PC-9 (cell line): Measurements from ENCODE around the gene MTIF3. TPM values are rescaled to one million over a fixed set of nuclear protein-coding genes. Genes with fewer than 3 reads are reported as not detected.

Source experiments
- BruUV-seq: library from RNA; stranded (reverse); fragments of 400-500 nt; replicated peaks from 2 replicates; lab custom pipeline; 2021; lab: Mats Ljungman, UMichigan
- CTCF ChIA-PET: fragments of 300-600 bp; sonication (Branson Sonifier 250); formaldehyde crosslinking; loops from one replicate; lab custom pipeline; 2022; ENCODE audit warnings: antibody characterized with exemption; lab: Charles Lee
- POLR2A ChIA-PET: fragments of 300-600 bp; sonication (Branson Sonifier 250); formaldehyde crosslinking; loops from one replicate; lab custom pipeline; 2022; ENCODE audit warnings: antibody characterized with exemption; ENCODE audit not compliant: unreplicated experiment; lab: Charles Lee
- DNase-seq, 2 experiments: peaks; one replicate each; pipeline versions ENCODE4 v3.0.0 to v3.0.0-alpha.2; 2015 to 2022; ENCODE audit warnings: mixed read lengths in 1 of 2
- H2AFZ ChIP-seq: fragments of 200-600 bp; sonication (generic); 2 replicates; pipeline ENCODE4 v1.8.1; 2017; ENCODE audit warnings: antibody characterized with exemption
- H3F3A ChIP-seq: fragments of 200-600 bp; sonication (generic); 2 replicates; pipeline ENCODE4 v1.8.1; 2017; ENCODE audit warnings: antibody characterized with exemption, mild to moderate bottlenecking, low read depth; ENCODE audit not compliant: insufficient read depth
- H3K27ac ChIP-seq: fragments of 200-600 bp; sonication (generic); 2 replicates; pipeline ENCODE4 v1.6.1; 2016; ENCODE audit warnings: mixed run types
- H3K27me3 ChIP-seq: fragments of 200-600 bp; sonication (generic); 2 replicates; pipeline ENCODE4 v1.6.1; 2016; ENCODE audit warnings: low read depth, mixed run types; ENCODE audit not compliant: insufficient read depth
- H3K36me3 ChIP-seq: fragments of 200-600 bp; sonication (generic); 2 replicates; pipeline ENCODE4 v1.6.1; 2016; ENCODE audit warnings: low read depth, mixed run types
- H3K4me1 ChIP-seq: fragments of 200-600 bp; sonication (generic); replicated peaks from 2 replicates; pipeline ENCODE4 v1.6.1; 2016; ENCODE audit warnings: mixed run types; ENCODE audit not compliant: insufficient read depth
- H3K4me2 ChIP-seq: fragments of 200-600 bp; sonication (generic); 2 replicates; pipeline ENCODE4 v1.6.1; 2017; ENCODE audit warnings: mixed run types
- H3K4me3 ChIP-seq: fragments of 200-600 bp; sonication (generic); 2 replicates; pipeline ENCODE4 v1.6.1; 2016; ENCODE audit warnings: mixed run types
- H3K79me2 ChIP-seq: fragments of 200-600 bp; sonication (generic); 2 replicates; pipeline ENCODE4 v1.6.1; 2017; ENCODE audit warnings: low read depth, mixed run types
- H3K9me2 ChIP-seq: fragments of 200-600 bp; sonication (generic); 2 replicates; pipeline ENCODE4 v1.8.1; 2017; ENCODE audit warnings: mild to moderate bottlenecking; ENCODE audit not compliant: insufficient read depth
- H3K9me3 ChIP-seq: fragments of 200-600 bp; sonication (generic); 2 replicates; pipeline ENCODE4 v1.8.1; 2016; ENCODE audit warnings: low read depth; ENCODE audit not compliant: insufficient read depth
- H4K20me1 ChIP-seq: fragments of 200-600 bp; sonication (generic); 2 replicates; pipeline ENCODE4 v1.8.1; 2017; ENCODE audit not compliant: insufficient read depth
- CTCF ChIP-seq: fragments of 200-600 bp; sonication (generic); conservative IDR thresholded peaks from 2 replicates; pipeline ENCODE4 v1.6.1; 2017; ENCODE audit warnings: mixed run types, antibody characterized with exemption, mild to moderate bottlenecking, moderate library complexity
- EZH2 ChIP-seq: fragments of 200-600 bp; sonication (generic); IDR thresholded peaks from 2 replicates; pipeline ENCODE4 v1.8.0; 2017; ENCODE audit warnings: antibody characterized with exemption, low read depth
- intact Hi-C: fragments of 100-400 bp; cut with micrococcal nuclease; formaldehyde crosslinking; loops from one replicate; pipeline ENCODE4 v1.10.0; 2022; ENCODE audit not compliant: unreplicated experiment
- total RNA-seq: library from RNA; stranded (reverse); gene quantifications from 2 replicates; pipeline ENCODE4 v1.2.3, GENCODE V29; 2021

The MTIF3 gene
- total RNA-seq, 1 experiment from 2014 or later, result 28.3 TPM

GRCh38 chr13:27472441-27472840, 22.1 kb upstream of the MTIF3 start:
- Histone ChIP-seq H3K4me3 (no peak overlapping the region), H2AFZ (no peak overlapping the region), H3K27ac (0 out of 2 replicates have a peak overlapping the region, but pooled peaks have one; percentile 11)

GRCh38 chr13:27470075-27470820, 19.9 kb upstream of the MTIF3 start:
- no peak overlapping the region for H3K27ac ChIP-seq
- BruUV-seq, result no TSS peak
- TF ChIP-seq EZH2 (no peak), CTCF (no peak)
- H3K9me2 ChIP-seq, result no peaks in the 10 kb centered on the region
- CTCF ChIA-PET, result no interaction called here
- POLR2A ChIA-PET, result no interaction called here
- intact Hi-C loops, result no loop called here
- no peaks in the 10 kb centered on the region for H4K20me1 ChIP-seq
- H3K27me3 ChIP-seq, result no peaks in the 10 kb centered on the region
- H3K4me2 ChIP-seq, result no peak overlapping the region
- no peak overlapping the region for H3K4me3 ChIP-seq
- DNase-seq, result no peak
- no peak overlapping the region for H2AFZ ChIP-seq
- no peaks in the 10 kb centered on the region for H3K9me3 ChIP-seq
- H3K4me1 ChIP-seq, result 0 out of 2 replicates have a peak, but pooled peaks cover 4% of the 10 kb centered on the region
- H3K36me3 ChIP-seq, result no peaks in the 10 kb centered on the region
- H3F3A ChIP-seq, result no peaks in the 10 kb centered on the region
- H3K79me2 ChIP-seq, result no peaks in the 10 kb centered on the region

More at GRCh38 chr13:27472441-27472840, 22.1 kb upstream of the MTIF3 start:
- Histone ChIP-seq H3F3A (peaks cover 6% of the 10 kb centered on the region), H3K9me3 (no peaks in the 10 kb centered on the region), H3K36me3 (no peaks in the 10 kb centered on the region), H3K4me1 (peaks cover 10% of the 10 kb centered on the region), H4K20me1 (no peaks in the 10 kb centered on the region), H3K27me3 (no peaks in the 10 kb centered on the region), H3K9me2 (no peaks in the 10 kb centered on the region), H3K79me2 (no peaks in the 10 kb centered on the region), H3K4me2 (no peak overlapping the region)
- no TSS peak for BruUV-seq
- TF ChIP-seq CTCF (no peak), EZH2 (no peak)
- POLR2A ChIA-PET, result no interaction called here
- peak in 1 of 2 experiments; percentile 43 for DNase-seq
- CTCF ChIA-PET, result no interaction called here
- intact Hi-C loops, result no loop called here

DNA sequence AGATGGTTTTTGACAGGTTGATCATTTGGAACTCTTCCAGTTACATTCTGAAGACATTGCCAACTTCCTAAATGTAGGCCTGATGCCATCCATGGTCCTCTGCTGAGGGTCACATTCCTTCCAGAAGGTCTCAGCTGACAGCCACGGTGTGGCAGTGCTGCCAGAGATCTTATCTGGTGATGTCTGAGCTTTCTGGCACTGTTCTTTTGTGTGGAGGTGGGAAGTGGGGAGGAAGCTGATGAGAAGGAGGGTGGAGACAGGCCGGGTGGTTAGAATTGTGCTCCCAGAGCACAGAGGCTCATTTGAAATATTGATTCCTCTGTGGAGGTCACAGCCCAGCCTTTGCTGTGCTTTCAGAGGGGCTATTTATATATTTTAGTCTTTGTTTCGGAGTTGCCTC, 16.1 kb upstream of the MTIF3 start:
- TF ChIP-seq EZH2, result no peak
- TF ChIP-seq CTCF, result no peak
- DNase-seq, result peak in 1 of 2 experiments; percentile 2
- H4K20me1 ChIP-seq, result no peaks in the 10 kb centered on the region
- no peak overlapping the region for H2AFZ ChIP-seq
- no peak overlapping the region for H3K27ac ChIP-seq
- H3K4me3 ChIP-seq, result no peak overlapping the region
- no peaks in the 10 kb centered on the region for H3K9me2 ChIP-seq
- no peak overlapping the region for H3K4me2 ChIP-seq
- ChIA-PET CTCF (no interaction called here), POLR2A (no interaction called here)
- H3F3A ChIP-seq, result no peaks in the 10 kb centered on the region
- intact Hi-C loops, result no loop called here
- H3K9me3 ChIP-seq, result no peaks in the 10 kb centered on the region
- no peaks in the 10 kb centered on the region for H3K27me3 ChIP-seq
- no TSS peak for BruUV-seq
- no peaks in the 10 kb centered on the region for H3K36me3 ChIP-seq
- no peaks in the 10 kb centered on the region for H3K4me1 ChIP-seq
- H3K79me2 ChIP-seq, result no peaks in the 10 kb centered on the region
